Tibial nerve (tissue), 4 donors: Measurements from ENCODE around the gene DUS1L. TPM values are rescaled to one million over a fixed set of nuclear protein-coding genes. Genes with fewer than 3 reads are reported as not detected.

Experiments
- DNase-seq, 2 donors: peaks; one replicate each; pipeline ENCODE4 v3.0.0-alpha.2; 2019; ENCODE audit warnings: low spot score in 2 of 2
- H3K27ac ChIP-seq, 4 donors: fragments of 200-600 bp; sonication (generic) in 3 of 4; one replicate each; pipeline ENCODE4 v1.5.1; 2017 to 2019; ENCODE audit warnings: mild to moderate bottlenecking in 1 of 4
- H3K27me3 ChIP-seq, 2 donors: fragments of 200-600 bp; sonication (generic) in 1 of 2; one replicate each; pipeline versions ENCODE4 v1.5.1 to v1.6.0; 2017 to 2019
- H3K36me3 ChIP-seq, 3 donors: fragments of 200-600 bp; sonication (generic); one replicate each; pipeline ENCODE4 v1.5.1; 2018 to 2019
- H3K4me1 ChIP-seq, 4 donors: fragments of 200-600 bp; sonication (generic) in 3 of 4; one replicate each; pipeline ENCODE4 v1.5.1; 2017 to 2019
- H3K4me3 ChIP-seq, 4 donors: fragments of 200-600 bp; sonication (generic) in 3 of 4; one replicate each; pipeline ENCODE4 v1.5.1; 2017 to 2019; ENCODE audit warnings: mild to moderate bottlenecking in 1 of 4, moderate library complexity in 1 of 4
- H3K9me3 ChIP-seq, 4 donors: fragments of 200-600 bp; sonication (generic) in 3 of 4; one replicate each; pipeline ENCODE4 v1.5.1; 2017 to 2019
- CTCF ChIP-seq, 5 experiments: fragments of 200-600 bp in 3 of 5; fragments of 450-650 bp in 2 of 5; sonication (generic) in 3 of 5; IDR thresholded peaks; one replicate each; pipeline ENCODE4 v1.5.1; 2016 to 2019; ENCODE audit warnings: antibody characterized with exemption in 5 of 5, mild to moderate bottlenecking in 3 of 5, moderate library complexity in 2 of 5
- EP300 ChIP-seq, 2 donors: sonication (generic); formaldehyde crosslinking; IDR thresholded peaks; one replicate each; pipeline ENCODE4 v1.6.1; 2017; ENCODE audit warnings: antibody characterized with exemption in 2 of 2, mild to moderate bottlenecking in 1 of 2
- POLR2A ChIP-seq, 2 donors: fragments of 450-650 bp; IDR thresholded peaks; one replicate each; pipeline ENCODE4 v1.6.1; 2017; ENCODE audit warnings: antibody characterized with exemption in 2 of 2, mild to moderate bottlenecking in 2 of 2, moderate library complexity in 2 of 2
- WGBS, 2 donors: methylation state at CpG; one replicate each; pipeline ENCODE4 v1.1.5; 2018; 5-methylcytosine and 5-hydroxymethylcytosine counted together
- total RNA-seq, 4 donors: library from RNA; depleted of rRNA; stranded (reverse); fragments of >200 nt; gene quantifications; one replicate each; pipeline ENCODE4 v1.1.0, GENCODE V29; 2016

DUS1L gene
- total RNA-seq, 4 donors from 2014 or later, result 85.2 to 179 (median 106) TPM

GRCh38 chr17:82101301-82101715 lies 35.7 kb upstream of the DUS1L start:
- 57 to 71% methylated on average over 3 to 8 of the region's 10 CpGs for WGBS, 2 donors
- H3K4me1 ChIP-seq, result peaks cover 3 to 87% (median 55%) of the 10 kb centered on the region in 4 donors
- no peaks in the 10 kb centered on the region for H3K27me3 ChIP-seq
- DNase-seq, result no peak
- no peaks in the 10 kb centered on the region for H3K9me3 ChIP-seq
- peak overlapping the region in 3 of 4 donors; percentile 17 to 98 (median 86) for H3K27ac ChIP-seq
- peaks cover 0 to 1% (median 0%) of the 10 kb centered on the region in 3 donors for H3K36me3 ChIP-seq
- TF ChIP-seq CTCF (IDR thresholded peaks at IDR 0.05), result no peak
- TF ChIP-seq EP300 (IDR thresholded peaks at IDR 0.05), result no peak
- no peak for TF ChIP-seq POLR2A (IDR thresholded peaks at IDR 0.05)
- no peak overlapping the region for H3K4me3 ChIP-seq

- peaks cover 3 to 87% (median 51%) of the 10 kb centered on the region in 4 donors for H3K4me1 ChIP-seq
- H3K4me3 ChIP-seq, result no peak overlapping the region
- 85 to 88% methylated on average over 30 to 33 of the region's 35 CpGs for WGBS, 2 donors
- H3K27me3 ChIP-seq, result no peaks in the 10 kb centered on the region
- peaks cover 0 to 7% (median 0%) of the 10 kb centered on the region in 3 donors for H3K36me3 ChIP-seq
- no peak for TF ChIP-seq CTCF (IDR thresholded peaks at IDR 0.05)
- TF ChIP-seq EP300 (IDR thresholded peaks at IDR 0.05), result no peak
- TF ChIP-seq POLR2A (IDR thresholded peaks at IDR 0.05), result no peak
- H3K27ac ChIP-seq, result peak overlapping the region in 2 of 4 donors; percentile 86 to 98
- no peak for DNase-seq
- no peaks in the 10 kb centered on the region for H3K9me3 ChIP-seq
Measured at GRCh38 chr17:82100502-82101298, 35.1 kb upstream of the DUS1L start.

GRCh38 chr17:82098939-82099763 lies 33.5 kb upstream of the DUS1L start:
- H3K4me3 ChIP-seq, result peak overlapping the region; percentile 55 to 88 (median 76)
- H3K4me1 ChIP-seq, result peaks cover 3 to 78% (median 44%) of the 10 kb centered on the region in 4 donors
- peaks cover 0 to 23% (median 4%) of the 10 kb centered on the region in 3 donors for H3K36me3 ChIP-seq
- no peak for DNase-seq
- no peaks in the 10 kb centered on the region for H3K27me3 ChIP-seq
- WGBS, 2 donors, result 5 to 20% methylated on average over 40 to 53 of the region's 80 CpGs
- H3K27ac ChIP-seq, result peak overlapping the region; percentile 82 to 98 (median 92)
- no peaks in the 10 kb centered on the region for H3K9me3 ChIP-seq
- no peak for TF ChIP-seq POLR2A (IDR thresholded peaks at IDR 0.05)
- peak in 1 of 2 donors; percentile 62 for TF ChIP-seq EP300 (IDR thresholded peaks at IDR 0.05)
- TF ChIP-seq CTCF (IDR thresholded peaks at IDR 0.05), result peak in 1 of 5 experiments; percentile 3

GRCh38 chr17:82098169-82098938 lies 32.8 kb upstream of the DUS1L start, which contains the start of gene FASN:
Gene FASN (minus strand): TSS chr17:82098236. CDS start chr17:82096445, 1,791 bp downstream.
- peaks cover 5 to 31% (median 12%) of the 10 kb centered on the region in 3 donors for H3K36me3 ChIP-seq
- peak within 1 kb of the TSS; percentile 82 to 98 (median 95) for H3K27ac ChIP-seq
- H3K4me1 ChIP-seq, result peaks cover 3 to 74% (median 37%) of the 10 kb centered on the region in 4 donors
- no peaks in the 10 kb centered on the region for H3K27me3 ChIP-seq
- no peaks in the 10 kb centered on the region for H3K9me3 ChIP-seq
- TF ChIP-seq POLR2A (IDR thresholded peaks at IDR 0.05) (peak; percentile 90 to 95), EP300 (IDR thresholded peaks at IDR 0.05) (peak in 1 of 2 donors; percentile 85), CTCF (IDR thresholded peaks at IDR 0.05) (peak; percentile 37 to 62 (median 49))
- peak within 1 kb of the TSS; percentile 83 to 98 (median 90) for H3K4me3 ChIP-seq
- peak; percentile 93 to 94 for DNase-seq
- WGBS, 2 donors, result 0 to 1% methylated on average over 35 to 43 of the region's 124 CpGs
